NB4 (cell line): ENCODE results near the gene KMT2B.

Experiments
- DNase-seq: peaks from one replicate; pipeline ENCODE4 v3.0.0; 2010; ENCODE audit warnings: low read depth
- H3K4me3 ChIP-seq: one replicate; pipeline ENCODE4 v1.5.1; 2011; ENCODE audit warnings: mild to moderate bottlenecking, low read depth, low read length, moderate library complexity
- CTCF ChIP-seq: IDR thresholded peaks from one replicate; pipeline ENCODE4 v1.5.1; 2012; ENCODE audit warnings: low read depth, low read length
- MYC ChIP-seq: IDR thresholded peaks from 2 replicates; pipeline ENCODE4 v1.6.1; 2011; ENCODE audit warnings: low read depth, low read length
- POLR2A ChIP-seq: IDR thresholded peaks from 2 replicates; pipeline ENCODE4 v1.6.1; 2011; ENCODE audit warnings: mild to moderate bottlenecking; ENCODE audit not compliant: insufficient read length; ENCODE audit errors: extremely low read depth
- TF ChIP-seq, protein P1 (sequence below): IDR thresholded peaks from 2 replicates; pipeline ENCODE4 v1.6.1; 2011; ENCODE audit warnings: low read depth, low read length

The KMT2B gene

GRCh38 chr19:35757749-35758608 lies 40.2 kb downstream of the KMT2B start, which contains the start of gene PROSER3:
PROSER3 (plus strand) TSS chr19:35758176; CDS start chr19:35758216, 40 bp downstream.
- H3K4me3 ChIP-seq, result peak within 1 kb of the TSS; percentile 87
- TF ChIP-seq CTCF (no peak), POLR2A (peak; percentile 74), MYC (0 out of 2 replicates have a peak, but pooled peaks have one; percentile 33)
- TF ChIP-seq, protein P1, sequence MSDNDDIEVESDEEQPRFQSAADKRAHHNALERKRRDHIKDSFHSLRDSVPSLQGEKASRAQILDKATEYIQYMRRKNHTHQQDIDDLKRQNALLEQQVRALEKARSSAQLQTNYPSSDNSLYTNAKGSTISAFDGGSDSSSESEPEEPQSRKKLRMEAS, result peak; percentile 11; the same call in 1 of the 2 replicates
- DNase-seq, result peak; percentile 97

GRCh38 chr19:35759697-35760096 lies 41.9 kb downstream of the KMT2B start:
- H3K4me3 ChIP-seq, result no peak overlapping the region
- DNase-seq, result no peak
- TF ChIP-seq, protein P1, result no peak
- no peak for TF ChIP-seq CTCF

DNA sequence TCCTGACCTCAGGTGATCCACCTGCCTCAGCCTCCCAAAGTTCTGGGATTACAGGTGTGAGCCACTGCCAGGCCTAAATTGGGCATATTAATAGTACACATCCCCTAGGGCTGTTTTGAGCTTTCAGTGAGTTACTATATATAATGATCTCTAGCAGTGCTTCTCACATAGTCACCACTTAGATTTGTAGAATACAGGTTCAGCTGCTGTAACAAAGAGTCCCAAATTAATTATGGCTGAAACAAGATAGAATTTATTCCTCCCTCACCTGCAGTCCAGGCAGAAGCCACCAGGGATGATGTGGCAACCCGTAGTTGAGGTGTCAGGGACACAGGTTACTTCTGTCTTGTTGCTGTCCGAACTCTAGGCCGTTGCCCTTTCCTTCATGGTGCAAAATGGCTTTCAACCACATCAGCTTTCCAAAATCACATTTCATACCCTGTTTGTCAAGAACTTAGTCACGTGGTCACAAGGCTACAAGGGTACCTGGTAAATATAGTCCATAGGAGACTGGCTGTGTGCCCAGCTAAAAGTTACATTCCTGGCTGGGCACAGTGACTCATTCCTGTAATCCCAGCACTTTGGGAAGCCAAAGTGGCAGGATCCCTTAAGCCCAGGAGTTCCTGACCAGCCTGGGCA lies 43.0 kb downstream of the KMT2B start:
- H3K4me3 ChIP-seq, result no peak overlapping the region
- DNase-seq, result no peak
- TF ChIP-seq MYC (no peak), CTCF (no peak), POLR2A (no peak)
- TF ChIP-seq, protein P1, result no peak

- no peak for DNase-seq
- H3K4me3 ChIP-seq, result no peak overlapping the region
- no peak for TF ChIP-seq POLR2A
- TF ChIP-seq, protein P1, result no peak
- TF ChIP-seq MYC, result no peak
- TF ChIP-seq CTCF, result no peak
Measured at GRCh38 chr19:35764432-35765315, 46.9 kb downstream of the KMT2B start.

GRCh38 chr19:35766571-35767104 lies 48.8 kb downstream of the KMT2B start:
- TF ChIP-seq CTCF, result no peak
- TF ChIP-seq, protein P1, result no peak
- no peak for TF ChIP-seq MYC
- no peak for TF ChIP-seq POLR2A
- DNase-seq, result no peak
- H3K4me3 ChIP-seq, result no peak overlapping the region
